ENCODE data around the gene SH3TC2. TPM values are rescaled to one million over a fixed set of nuclear protein-coding genes. Genes with fewer than 3 reads are reported as not detected.
A peak's percentile ranks its signal among the peaks of the same experiment; 100 is the strongest.

Gene SH3TC2
- total RNA-seq, 1 experiment from 2014 or later = 38.8 TPM

DNA sequence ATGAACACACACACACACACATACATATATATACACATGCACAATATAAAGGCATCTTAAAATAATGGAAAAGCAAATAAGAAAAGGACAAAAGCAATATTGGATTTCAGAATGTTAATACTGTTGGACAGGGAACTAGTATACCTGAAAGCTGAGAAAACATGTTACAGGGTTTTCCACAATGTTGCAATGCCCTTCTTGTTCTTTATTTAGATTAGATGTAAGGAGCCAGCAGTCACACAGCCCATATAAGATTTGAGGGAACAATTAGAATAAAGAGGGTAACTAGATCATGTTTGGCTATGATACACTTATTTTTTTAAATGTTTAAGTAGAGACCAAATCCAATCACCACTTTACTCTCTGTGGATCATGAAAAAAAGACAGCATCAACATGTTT lies 61.7 kb downstream of the SH3TC2 start:
- H3K36me3 ChIP-seq (ENCODE audit: low read depth) = no peaks in the 10 kb centered on the region; the same call in 1 of the 2 replicates
- H3K4me2 ChIP-seq = peak overlapping the region; percentile 78
- no peak for DNase-seq
- H3K27me3 ChIP-seq (ENCODE audit: insufficient read depth, low read depth) = no peaks in the 10 kb centered on the region
- H3K79me2 ChIP-seq (ENCODE audit: low read depth) = no peaks in the 10 kb centered on the region
- no peaks in the 10 kb centered on the region for H3K9me2 ChIP-seq (ENCODE audit: insufficient read depth)
- no peak overlapping the region for H2AFZ ChIP-seq
- H3K27ac ChIP-seq = peak overlapping the region; percentile 95
- H3K4me3 ChIP-seq = no peak overlapping the region; the same call in 1 of the 2 replicates
- CTCF ChIA-PET = interaction anchor here (1.1 to 3.1 kb wide), 4 partner anchors 35 to 265 kb away, joined by 3 to 18 read pairs (median 9); no protein-coding TSS in a partner anchor
- intact Hi-C loops (cut with micrococcal nuclease; ENCODE audit: unreplicated experiment) = no loop called here
- H3K9me3 ChIP-seq (ENCODE audit: insufficient read depth, low read depth) = no peaks in the 10 kb centered on the region
- peaks cover 40% of the 10 kb centered on the region for H3F3A ChIP-seq (ENCODE audit: insufficient read depth, low read depth)
- H3K4me1 ChIP-seq (replicated peaks; ENCODE audit: insufficient read depth) = peaks cover 75% of the 10 kb centered on the region
- TF ChIP-seq CTCF (conservative IDR thresholded peaks at IDR 0.05) = no peak
- TF ChIP-seq EZH2 (IDR thresholded peaks at IDR 0.05; ENCODE audit: low read depth) = no peak
- no peaks in the 10 kb centered on the region for H4K20me1 ChIP-seq (ENCODE audit: insufficient read depth)
- POLR2A ChIA-PET (ENCODE audit: unreplicated experiment) = interaction anchor here (1.5 kb wide), 1 partner anchor 23 kb away, joined by 16 read pairs; no protein-coding TSS in a partner anchor
- BruUV-seq (replicated peaks) = no TSS peak

DNA sequence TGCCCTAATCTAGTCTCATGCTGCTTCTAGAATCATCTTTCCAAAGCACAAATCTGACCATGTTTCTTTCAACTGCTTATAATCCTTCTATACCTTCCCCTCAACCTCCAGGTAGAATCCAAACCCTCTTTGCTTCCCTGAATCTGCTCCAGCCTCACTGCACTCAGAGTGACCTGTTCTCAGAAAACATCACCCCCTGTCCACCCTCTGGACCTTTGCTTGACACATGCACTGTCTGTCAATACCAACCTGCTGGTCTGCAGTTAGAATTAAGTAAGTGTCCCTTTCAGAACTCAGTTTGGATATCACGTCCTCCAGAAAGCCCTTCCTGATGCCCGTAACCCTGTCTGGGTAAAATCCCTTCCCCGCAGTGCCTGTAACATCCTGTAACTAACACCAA lies 63.1 kb downstream of the SH3TC2 start:
- CTCF ChIA-PET = interaction anchor here (0.9 kb wide), 1 partner anchor 36 kb away, joined by 3 read pairs; no protein-coding TSS in a partner anchor
- no peak for TF ChIP-seq EZH2 (IDR thresholded peaks at IDR 0.05; ENCODE audit: low read depth)
- no peak for TF ChIP-seq CTCF (conservative IDR thresholded peaks at IDR 0.05)
- POLR2A ChIA-PET (ENCODE audit: unreplicated experiment) = no interaction called here

GRCh38 chr5:148998174-148998797 lies 64.6 kb downstream of the SH3TC2 start:
- intact Hi-C loops (cut with micrococcal nuclease; ENCODE audit: unreplicated experiment) = loop anchor here (1.0 to 2.0 kb wide), 5 partner anchors 33 to 265 kb away; no protein-coding TSS in a partner anchor
- H2AFZ ChIP-seq = no peak overlapping the region
- H3K4me2 ChIP-seq = no peak overlapping the region
- H3F3A ChIP-seq (ENCODE audit: insufficient read depth, low read depth) = peaks cover 21% of the 10 kb centered on the region
- H3K9me2 ChIP-seq (ENCODE audit: insufficient read depth) = no peaks in the 10 kb centered on the region
- TF ChIP-seq CTCF (conservative IDR thresholded peaks at IDR 0.05) = peak; percentile 85
- no peak for TF ChIP-seq EZH2 (IDR thresholded peaks at IDR 0.05; ENCODE audit: low read depth)
- no peaks in the 10 kb centered on the region for H3K9me3 ChIP-seq (ENCODE audit: insufficient read depth, low read depth)
- DNase-seq = peak; percentile 46 to 54
- no peaks in the 10 kb centered on the region for H3K27me3 ChIP-seq (ENCODE audit: insufficient read depth, low read depth)
- H3K36me3 ChIP-seq (ENCODE audit: low read depth) = no peaks in the 10 kb centered on the region; the same call in 1 of the 2 replicates
- H3K4me3 ChIP-seq = no peak overlapping the region
- no peak overlapping the region for H3K27ac ChIP-seq
- BruUV-seq (replicated peaks) = no TSS peak
- no peaks in the 10 kb centered on the region for H4K20me1 ChIP-seq (ENCODE audit: insufficient read depth)
- peaks cover 46% of the 10 kb centered on the region for H3K4me1 ChIP-seq (replicated peaks; ENCODE audit: insufficient read depth)
- H3K79me2 ChIP-seq (ENCODE audit: low read depth) = no peaks in the 10 kb centered on the region
- ChIA-PET CTCF (interaction anchor here (0.6 to 1.2 kb wide), 4 partner anchors 40 to 170 kb away, joined by 3 to 4 read pairs (median 4); no protein-coding TSS in a partner anchor), POLR2A (ENCODE audit: unreplicated experiment) (interaction anchor here (0.7 kb wide), 1 partner anchor 136 kb away, joined by 3 read pairs; no protein-coding TSS in a partner anchor)

More for the DNA sequence above, 63.1 kb downstream of the SH3TC2 start:
- no peak for DNase-seq
- Histone ChIP-seq H3K27me3 (ENCODE audit: insufficient read depth, low read depth) (no peaks in the 10 kb centered on the region), H3F3A (ENCODE audit: insufficient read depth, low read depth) (peaks cover 32% of the 10 kb centered on the region), H4K20me1 (ENCODE audit: insufficient read depth) (no peaks in the 10 kb centered on the region), H3K9me3 (ENCODE audit: insufficient read depth, low read depth) (no peaks in the 10 kb centered on the region), H2AFZ (no peak overlapping the region), H3K27ac (no peak overlapping the region), H3K79me2 (ENCODE audit: low read depth) (no peaks in the 10 kb centered on the region), H3K36me3 (ENCODE audit: low read depth) (no peaks in the 10 kb centered on the region; the same call in 1 of the 2 replicates), H3K4me3 (no peak overlapping the region), H3K4me2 (no peak overlapping the region), H3K4me1 (replicated peaks; ENCODE audit: insufficient read depth) (peaks cover 61% of the 10 kb centered on the region), H3K9me2 (ENCODE audit: insufficient read depth) (no peaks in the 10 kb centered on the region)
- BruUV-seq (replicated peaks) = no TSS peak
- intact Hi-C loops (cut with micrococcal nuclease; ENCODE audit: unreplicated experiment) = loop anchor here (2.0 kb wide), 1 partner anchor 43 kb away; no protein-coding TSS in a partner anchor

All from PC-9 (cell line).